Fibroblast of lung (primary cell): Measurements from ENCODE around the gene SELENOH.

Experiments
- CTCF ChIP-seq, 2 donors: IDR thresholded peaks in 1 of 2; conservative IDR thresholded peaks in 1 of 2; 1 replicate in 1 of 2; 2 replicates in 1 of 2; pipeline ENCODE4 v1.5.1; 2011 to 2012; ENCODE audit warnings: low read length in 2 of 2, control low read depth in 1 of 2, inconsistent platforms in 1 of 2, low read depth in 1 of 2, mild to moderate bottlenecking in 1 of 2
- EZH2 ChIP-seq: IDR thresholded peaks from 2 replicates; pipeline ENCODE4 v1.5.1; 2012; ENCODE audit warnings: low read length, control low read depth, mild to moderate bottlenecking; ENCODE audit errors: missing control alignments

GRCh38 chr11:57735619-57736298 lies 5.5 kb upstream of the SELENOH start:
- TF ChIP-seq CTCF (conservative IDR thresholded peaks at IDR 0.05 in 1 of 2, IDR thresholded peaks at IDR 0.05 in 1 of 2; ENCODE audit: low read depth in 1 of 2, low read length in 2 of 2) (no peak), EZH2 (no peak)
